GM18505 (cell line): Measurements from ENCODE around the gene TTLL5.

Source experiments
- ATAC-seq: cut with Tn5 transposase; IDR thresholded peaks from one replicate; pipeline ENCODE4 v1.9.1; 2021; ENCODE audit not compliant: unreplicated experiment
- POLR2A ChIP-seq: IDR thresholded peaks from 4 replicates; pipeline ENCODE4 v1.6.1; 2011; ENCODE audit warnings: borderline replicate concordance; ENCODE audit not compliant: insufficient read depth, insufficient read length; ENCODE audit errors: extremely low read depth

TTLL5 gene

DNA sequence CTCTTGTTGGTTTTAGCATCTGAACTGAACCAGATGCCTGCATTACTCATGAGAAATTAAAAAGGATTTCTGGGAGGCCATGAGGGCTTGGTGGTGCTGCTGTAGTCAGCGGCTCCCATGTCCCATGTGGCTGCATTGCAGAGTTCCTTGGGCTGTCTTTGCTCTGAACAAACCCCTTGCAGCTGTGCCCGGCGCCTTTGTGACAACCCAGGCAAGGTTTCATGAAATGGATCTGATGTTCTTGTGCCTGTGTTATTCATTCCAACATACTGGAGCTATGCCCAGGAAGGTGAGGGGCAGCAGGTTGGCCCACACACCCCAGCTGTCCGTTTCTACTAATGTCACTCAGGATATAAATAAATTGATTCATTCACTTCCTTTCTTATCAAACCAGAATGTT is 280.0 kb downstream of the TTLL5 start:
- TF ChIP-seq POLR2A: no peak
- no peak for ATAC-seq

DNA sequence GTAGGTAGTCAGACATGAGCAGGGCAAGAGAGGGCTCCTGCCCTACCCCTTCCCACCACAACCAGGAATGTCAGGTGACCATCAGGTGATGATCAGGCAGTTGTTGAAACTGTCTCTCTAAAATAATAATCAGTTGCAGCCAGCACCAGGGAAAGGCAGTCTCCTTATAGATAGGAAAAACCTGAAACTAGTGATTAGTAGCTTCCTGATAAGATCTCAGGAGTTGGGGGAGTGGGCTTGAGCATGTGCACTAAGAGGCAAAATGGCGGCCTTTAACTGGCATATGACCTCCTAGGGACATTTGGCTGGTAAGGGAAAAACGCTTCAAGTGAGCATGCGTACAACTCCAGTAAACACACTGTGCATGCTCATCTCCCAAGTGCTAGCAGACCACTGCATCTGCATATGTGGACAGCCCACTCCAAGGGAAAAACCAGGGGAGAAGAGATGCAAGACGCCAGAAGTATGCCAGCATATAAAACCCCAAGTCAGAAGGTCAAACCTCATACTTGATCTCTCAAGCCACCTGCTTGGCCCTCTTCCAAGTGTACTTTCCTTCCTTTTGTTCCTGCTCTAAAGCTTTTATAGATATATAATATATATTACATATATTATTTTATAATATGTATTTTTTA is 283.7 kb downstream of the TTLL5 start:
- TF ChIP-seq POLR2A: no peak

GRCh38 chr14:75946785-75947184 is 285.7 kb downstream of the TTLL5 start:
- no peak for ATAC-seq
- no peak for TF ChIP-seq POLR2A

More for the DNA sequence above, 283.7 kb downstream of the TTLL5 start:
- ATAC-seq: no peak

- no peak for ATAC-seq
- no peak for TF ChIP-seq POLR2A
These were observed 291.4 kb downstream of the TTLL5 start for GRCh38 chr14:75952489-75952888.

DNA sequence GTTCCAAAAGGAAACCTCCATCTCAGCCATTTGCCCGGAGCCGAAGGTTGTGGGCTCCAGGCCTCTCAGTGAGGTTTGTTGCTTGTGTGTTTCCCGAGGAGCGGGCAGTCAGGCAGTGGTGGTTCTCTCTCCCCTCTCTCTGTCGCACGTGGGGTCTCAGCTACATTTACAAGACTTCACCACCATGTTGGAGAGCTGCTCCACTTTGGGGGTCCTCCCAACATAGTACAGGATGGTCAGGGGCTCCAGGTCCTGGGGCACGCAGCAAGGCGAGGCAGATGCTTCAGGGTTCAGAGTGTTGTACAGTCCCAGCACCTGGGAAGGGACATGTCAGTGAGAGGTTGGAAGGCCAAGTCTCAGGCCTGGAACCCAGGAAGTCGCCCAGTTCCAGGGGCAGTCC is 298.0 kb downstream of the TTLL5 start:
- TF ChIP-seq POLR2A: no peak
- no peak for ATAC-seq

DNA sequence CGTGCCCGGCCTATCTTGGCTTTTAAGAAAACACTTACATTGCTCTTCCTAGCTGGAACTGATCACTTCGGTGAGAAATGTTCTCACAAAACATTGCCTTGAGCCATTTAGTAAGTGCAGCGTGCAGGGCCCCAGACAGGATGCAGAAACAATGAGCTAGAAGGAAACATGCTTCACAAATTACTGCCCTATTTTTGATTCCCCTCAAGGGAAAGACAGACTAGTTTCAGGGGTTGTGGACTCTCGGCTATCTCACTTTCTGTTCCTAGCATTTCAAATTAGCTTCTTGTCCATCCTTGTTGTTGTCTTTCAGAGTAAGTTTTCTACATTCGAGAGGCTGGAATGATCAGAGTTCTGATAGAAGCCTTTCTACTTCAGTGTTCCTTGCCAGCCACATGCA is 299.2 kb downstream of the TTLL5 start:
- TF ChIP-seq POLR2A: no peak
- ATAC-seq: no peak

- TF ChIP-seq POLR2A: no peak
- no peak for ATAC-seq
These were observed 300.6 kb downstream of the TTLL5 start for GRCh38 chr14:75961662-75962061.

DNA sequence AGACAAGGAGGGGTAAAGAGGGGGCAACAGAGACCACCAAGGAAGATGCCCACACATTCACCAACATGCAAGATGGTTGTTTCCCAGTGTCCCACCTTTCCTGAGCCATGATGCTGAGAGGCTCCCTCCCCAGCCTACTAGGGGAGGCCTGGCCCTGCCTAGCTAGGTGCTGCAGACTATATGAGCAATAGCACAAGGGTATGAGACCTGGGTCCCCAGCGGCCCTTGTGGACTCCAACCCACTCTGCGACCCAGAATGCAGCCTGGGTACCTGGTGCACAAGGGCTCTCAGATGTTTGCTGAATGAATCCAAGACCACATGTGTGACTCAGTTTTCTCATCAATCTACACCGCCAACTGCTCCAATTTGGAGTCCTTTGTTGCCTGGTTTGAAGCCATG is 306.8 kb downstream of the TTLL5 start:
- ATAC-seq: no peak
- no peak for TF ChIP-seq POLR2A

GRCh38 chr14:75968456-75968855 is 307.4 kb downstream of the TTLL5 start:
- TF ChIP-seq POLR2A: no peak
- ATAC-seq: no peak

DNA sequence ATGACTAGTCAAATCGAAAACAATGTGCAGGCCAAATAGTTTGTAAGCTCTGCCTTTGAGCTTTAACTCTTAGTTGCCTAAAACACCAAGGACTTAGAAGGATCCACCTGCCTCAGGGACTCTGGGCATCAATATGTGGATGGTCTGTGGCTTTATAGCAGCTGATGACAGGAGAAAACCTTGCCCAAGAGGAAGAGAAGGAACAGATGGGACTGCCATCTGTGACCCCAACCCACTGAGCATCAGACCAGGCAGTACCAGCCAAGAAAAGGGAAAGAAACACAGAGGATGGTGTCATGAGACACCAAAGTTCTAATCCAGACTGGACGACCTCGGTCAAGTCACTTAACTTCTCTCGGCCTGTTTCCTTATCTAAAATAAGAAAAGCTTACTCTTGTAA is 308.1 kb downstream of the TTLL5 start:
- TF ChIP-seq POLR2A: no peak
- no peak for ATAC-seq

DNA sequence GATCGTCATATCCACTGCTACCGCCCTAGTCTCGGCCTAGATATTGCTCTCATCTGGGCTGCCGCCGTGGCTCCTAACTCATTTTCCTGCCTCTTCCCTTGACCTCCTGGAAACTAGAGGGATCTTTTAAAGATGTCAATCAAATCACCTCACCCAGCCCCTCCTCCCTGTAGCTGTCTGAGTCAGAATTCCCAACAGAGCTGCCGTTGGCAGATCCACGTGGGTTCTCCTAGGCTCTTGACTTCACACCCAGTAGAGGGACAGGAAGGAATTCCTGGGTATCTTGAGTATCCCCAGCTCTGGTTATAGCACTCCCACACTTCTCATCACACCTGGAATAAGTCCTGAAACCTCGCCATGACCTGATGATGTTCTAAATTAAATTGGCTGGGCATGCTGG is 308.8 kb downstream of the TTLL5 start:
- TF ChIP-seq POLR2A: no peak
- ATAC-seq: no peak

GRCh38 chr14:75970989-75971388 is 309.9 kb downstream of the TTLL5 start:
- no peak for TF ChIP-seq POLR2A

DNA sequence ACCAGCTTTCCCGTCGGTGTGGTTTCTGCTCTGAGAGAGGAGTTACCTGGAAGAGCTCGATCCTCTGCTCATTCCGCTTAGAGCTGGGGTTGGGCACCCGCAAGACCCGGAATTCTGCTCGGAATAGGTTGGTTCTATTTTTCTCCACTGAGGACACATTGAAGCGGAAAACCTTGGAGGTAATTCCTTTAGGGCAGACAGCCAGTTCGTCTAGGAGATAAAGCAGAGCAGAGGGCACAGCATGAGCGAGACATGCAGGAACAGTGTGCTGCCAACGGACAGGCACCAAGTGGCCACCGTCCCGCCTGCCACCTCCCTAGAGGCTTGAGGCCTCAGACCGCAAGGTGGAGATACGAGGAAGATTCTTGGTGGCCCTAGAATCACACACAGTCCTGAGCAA is 310.5 kb downstream of the TTLL5 start:
- ATAC-seq: no peak
- no peak for TF ChIP-seq POLR2A

More at GRCh38 chr14:75970989-75971388, 309.9 kb downstream of the TTLL5 start:
- no peak for ATAC-seq

DNA sequence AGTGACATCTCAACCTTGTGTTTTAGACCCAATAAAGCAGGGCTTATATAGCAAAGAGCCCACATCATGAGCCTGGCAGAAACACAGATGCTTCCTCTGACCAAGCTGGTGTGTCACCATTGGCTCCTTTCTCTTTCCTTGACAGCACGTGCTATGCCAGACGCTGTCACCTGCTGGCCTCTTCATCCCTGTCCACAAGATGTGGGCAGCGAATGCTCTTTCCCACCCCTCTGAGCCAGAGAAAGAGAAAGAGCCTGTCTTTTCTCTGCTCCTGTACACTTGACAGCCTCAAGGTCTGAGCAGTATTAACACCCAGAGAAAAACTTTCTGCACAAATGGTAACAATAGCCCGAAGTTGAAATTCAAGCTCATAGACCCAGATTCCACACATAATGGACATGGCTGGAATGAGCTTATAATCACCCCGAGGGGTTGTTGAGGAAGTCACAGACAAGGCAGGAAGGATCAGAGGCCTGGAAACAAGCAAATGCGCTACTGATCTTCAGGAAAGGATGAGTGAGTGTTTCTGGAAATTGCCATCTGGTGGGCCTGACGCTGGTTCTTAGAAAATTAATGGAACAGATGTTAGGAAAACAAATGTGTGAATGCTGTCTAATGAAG is 311.9 kb downstream of the TTLL5 start:
- no peak for TF ChIP-seq POLR2A
- no peak for ATAC-seq
